NCI-H2029 treated with DMSO at 0.1 percent for 48 hours (cell line): ENCODE data around the gene INTS14.

Experiments used
- DNase-seq: peaks from one replicate; lab custom pipeline; 2025; lab: John Stamatoyannopoulos, UW

The INTS14 gene

DNA sequence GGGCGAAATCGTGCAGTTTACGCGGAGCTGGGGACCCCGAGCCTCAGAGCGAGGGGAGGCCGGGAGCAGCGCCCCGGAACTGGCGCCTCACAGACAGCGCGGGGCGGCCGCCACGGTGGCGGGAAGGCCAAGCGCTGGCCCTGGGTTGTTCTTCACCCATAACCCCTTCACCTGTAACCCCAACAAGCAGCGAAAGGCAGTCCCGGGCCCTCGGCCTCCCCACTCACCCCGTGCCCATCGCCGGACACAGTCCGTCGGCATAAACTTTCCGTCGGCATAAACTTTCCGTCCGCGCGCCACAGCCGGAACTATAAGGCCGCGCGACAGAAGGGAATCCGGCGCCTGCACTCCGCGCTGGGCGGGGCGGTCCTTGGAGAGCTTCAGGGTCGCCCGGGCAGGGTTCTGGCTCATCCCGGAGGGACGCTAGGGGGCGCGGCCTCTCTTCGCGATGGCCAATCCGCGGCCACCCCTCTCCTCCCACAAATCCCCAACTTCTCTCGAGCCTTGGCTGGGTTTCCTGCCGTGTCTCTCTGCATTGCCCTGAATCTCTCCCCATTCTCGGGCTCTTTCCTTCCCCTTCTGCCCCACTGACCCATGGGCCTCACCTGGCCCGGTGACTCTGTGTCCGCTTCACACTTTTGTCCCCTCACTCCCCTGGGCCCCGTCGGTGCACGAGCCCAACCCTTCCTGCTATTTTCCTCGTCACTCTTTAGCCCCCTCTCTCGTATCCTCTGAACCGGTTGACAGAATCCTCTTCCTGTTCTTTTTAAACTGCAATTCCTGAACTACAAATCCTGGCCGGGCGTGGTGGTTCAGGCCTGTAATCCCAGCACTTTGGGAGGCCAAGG lies at the start of gene INTS14:
Gene INTS14, minus strand, starts transcription at position 261 of the 848 bp plus-strand sequence. CDS start 3,751 bp downstream, outside the sequence.
- DNase-seq: peak; percentile 58

DNA sequence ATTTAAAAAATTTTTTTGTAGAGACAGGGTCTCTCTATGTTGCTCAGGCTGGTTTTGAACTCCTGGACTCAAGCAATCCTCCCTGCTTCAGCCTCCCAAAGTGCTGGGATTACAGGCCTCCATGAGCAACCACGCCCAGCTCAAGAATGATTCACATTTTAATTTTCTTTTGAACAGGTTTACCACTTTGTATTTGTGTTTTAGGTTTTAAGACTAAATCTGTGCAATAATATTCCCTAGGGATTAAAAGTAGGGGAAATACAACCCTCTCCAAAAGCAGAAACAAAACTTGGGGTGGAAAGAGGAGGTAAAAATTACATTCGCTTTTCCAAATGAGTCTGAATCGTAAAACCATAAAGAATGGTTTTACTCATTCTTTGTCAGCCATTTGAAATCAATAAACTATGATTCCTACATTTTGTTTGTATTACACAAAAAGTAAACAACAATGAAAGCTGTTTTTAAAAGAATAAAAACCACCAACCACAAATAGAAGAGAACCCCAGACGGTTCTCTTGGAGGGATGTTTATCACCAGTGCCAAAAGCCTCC lies 48.6 kb upstream of the INTS14 start:
- no peak for DNase-seq

DNA sequence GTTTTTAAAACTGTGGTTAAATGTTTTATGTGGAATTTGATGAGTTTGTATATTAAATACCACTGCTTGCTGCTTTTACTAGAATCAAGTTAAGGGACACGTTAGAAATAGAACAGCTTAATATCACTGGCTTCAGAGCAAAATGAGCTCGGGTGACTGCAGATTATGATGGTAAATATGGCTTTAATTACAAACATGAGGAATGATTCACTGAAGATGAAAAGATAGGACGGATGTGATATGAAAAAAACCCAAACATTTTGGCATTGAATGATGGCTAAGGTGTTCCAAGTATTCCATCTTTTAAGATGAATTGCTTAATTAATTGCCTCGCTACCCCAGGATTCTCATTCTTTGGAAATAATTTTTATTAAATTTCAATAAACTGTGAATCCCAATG lies 44.5 kb upstream of the INTS14 start:
- no peak for DNase-seq

DNA sequence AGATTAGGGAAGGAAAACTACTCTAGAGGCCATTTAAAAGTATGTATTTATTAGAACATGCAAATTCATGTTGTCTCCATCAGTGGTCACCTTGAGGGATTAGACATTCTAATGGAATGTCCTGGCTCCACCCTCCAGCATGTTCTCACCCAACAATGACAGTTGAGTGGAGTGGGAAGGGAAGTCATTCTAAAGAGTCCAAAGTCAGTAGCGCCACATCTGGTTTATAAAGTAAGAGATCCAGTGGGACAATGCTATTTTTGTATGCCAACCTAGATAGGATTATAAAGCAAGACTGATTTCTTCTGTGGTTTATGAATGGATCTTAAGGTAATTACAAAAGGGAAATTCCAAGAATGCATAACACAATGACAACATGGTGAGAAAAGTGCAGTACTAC lies 44.1 kb upstream of the INTS14 start:
- no peak for DNase-seq

DNA sequence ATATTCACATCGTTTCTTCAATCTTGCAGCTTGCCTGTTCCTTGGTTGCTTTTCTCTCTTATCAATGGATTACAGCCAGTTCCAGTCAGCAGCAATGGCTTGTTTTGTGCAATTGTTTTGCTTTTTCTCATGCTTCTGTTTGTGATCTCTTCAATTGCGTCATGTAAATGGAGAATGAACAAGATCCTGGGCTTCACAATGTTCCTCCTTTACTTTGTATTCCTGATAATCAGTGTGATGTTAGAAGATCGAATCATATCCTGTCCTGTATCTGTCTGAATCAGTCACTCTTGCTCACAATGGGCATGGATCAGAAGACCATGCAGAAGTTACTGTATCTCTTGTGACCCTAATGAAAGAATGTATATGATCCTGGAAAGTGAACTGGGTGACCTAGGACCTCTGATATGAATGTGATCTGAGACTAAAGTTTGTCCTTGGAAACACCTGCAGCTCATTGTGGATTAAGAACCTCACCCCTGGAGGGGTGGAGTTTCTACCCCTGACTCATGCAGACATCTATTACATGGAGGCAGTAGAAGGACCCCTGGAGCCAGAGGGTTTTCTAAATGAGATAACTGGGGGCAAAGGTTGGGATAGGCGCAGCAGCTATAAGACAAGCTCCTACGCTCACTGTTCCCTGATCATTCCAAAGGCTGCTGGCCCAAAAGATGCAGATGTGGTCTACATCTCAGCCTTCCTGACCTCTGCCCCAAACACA lies 43.0 kb upstream of the INTS14 start:
- no peak for DNase-seq

DNA sequence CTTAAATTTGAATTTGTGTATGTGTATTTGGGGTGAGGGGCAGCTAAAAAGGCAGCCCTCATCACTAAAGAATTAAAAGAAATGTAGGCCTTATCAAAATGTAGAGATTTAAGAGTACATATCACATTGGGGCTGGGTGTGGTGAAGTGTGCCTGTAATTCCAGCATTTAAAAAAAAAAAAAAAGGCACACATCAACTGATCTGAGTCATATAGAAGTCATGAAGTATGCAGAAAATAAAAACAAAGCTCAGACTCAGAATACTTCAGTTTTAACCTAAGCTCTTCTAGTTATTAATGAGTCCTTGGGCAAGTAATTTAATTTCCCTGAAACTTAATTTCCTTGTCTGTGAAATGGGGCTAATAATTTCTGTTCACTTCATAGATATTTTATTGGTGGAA lies 42.4 kb upstream of the INTS14 start:
- no peak for DNase-seq

DNA sequence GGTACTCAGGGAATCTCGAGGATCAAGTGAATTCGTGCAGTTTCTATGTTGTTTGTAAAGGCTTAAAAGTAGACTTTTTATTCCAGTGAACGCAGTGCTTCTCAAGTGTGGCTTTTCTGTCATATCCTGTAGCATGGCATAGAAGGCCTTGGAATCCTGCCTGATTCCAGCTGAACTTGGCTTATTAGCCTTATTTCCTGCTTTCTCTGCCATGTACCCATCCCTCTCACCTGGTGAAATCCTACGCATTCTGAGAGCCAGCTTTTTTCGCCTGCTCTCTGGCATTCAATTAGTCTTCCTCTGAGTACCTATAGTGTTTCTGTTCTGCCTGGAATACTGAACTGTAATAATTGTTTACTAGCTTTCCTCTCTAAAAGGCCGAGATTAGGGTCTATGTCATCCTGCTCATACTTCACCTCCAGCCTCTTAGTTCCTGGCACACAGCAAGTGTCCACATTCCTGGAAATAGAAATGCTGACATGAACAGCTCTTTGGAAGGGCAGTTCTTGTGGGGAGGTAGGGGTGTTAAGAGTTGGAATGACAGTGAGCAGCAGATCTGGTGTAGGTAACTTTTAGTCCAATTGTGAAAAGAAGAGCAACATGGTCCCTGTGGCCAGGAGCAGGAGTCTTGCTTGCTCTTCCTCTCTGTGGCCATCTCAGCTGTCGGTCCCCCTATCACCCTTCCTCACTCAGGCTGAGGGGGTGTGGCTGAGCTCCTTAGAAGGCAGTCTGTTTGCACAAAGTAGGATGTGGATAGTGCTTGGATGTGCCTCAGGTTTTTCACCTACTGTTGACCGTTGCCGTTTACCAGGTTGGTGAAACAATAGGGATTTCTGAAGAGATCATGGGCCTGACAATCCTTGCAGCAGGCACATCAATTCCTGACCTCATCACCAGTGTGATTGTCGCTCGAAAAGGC lies 41.2 kb upstream of the INTS14 start:
- peak; percentile 48 for DNase-seq

DNA sequence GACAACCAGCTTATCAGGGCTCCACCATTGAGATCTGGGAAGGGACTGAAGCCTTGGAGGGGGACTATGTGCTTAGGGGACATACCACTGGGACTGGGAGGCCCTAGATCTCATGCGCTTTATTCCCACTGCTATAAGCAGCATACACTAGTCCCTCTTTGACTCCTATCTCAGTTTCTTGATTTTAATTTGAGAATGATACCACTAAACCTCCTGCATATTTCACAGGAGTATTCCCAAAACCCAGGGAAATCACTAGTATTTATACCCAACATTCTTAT lies 40.1 kb upstream of the INTS14 start:
- DNase-seq: no peak

DNA sequence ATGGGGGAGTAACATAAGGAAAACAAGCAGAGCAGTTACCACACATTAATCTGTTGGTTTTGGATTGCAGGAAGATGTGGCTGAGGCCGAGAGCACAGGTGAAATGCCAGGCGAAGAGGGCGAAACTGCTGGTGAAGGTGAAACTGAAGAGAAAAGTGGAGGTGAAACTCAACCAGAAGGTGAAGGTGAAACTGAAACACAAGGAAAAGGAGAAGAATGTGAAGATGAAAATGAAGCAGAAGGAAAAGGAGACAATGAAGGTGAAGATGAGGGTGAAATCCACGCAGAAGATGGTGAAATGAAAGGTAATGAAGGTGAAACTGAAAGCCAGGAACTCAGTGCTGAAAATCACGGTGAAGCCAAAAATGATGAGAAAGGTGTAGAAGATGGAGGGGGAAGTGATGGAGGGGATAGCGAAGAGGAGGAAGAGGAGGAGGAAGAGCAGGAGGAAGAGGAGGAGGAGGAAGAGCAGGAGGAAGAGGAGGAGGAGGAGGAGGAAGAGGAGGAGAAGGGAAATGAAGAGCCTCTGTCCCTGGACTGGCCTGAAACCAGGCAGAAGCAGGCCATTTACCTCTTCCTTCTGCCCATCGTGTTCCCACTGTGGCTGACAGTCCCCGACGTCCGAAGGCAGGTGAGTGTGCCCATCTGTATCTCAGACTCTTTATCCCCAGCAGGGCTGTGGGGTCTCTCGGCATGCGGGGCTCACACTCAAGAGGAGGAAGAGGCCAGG lies 39.5 kb upstream of the INTS14 start:
- no peak for DNase-seq

DNA sequence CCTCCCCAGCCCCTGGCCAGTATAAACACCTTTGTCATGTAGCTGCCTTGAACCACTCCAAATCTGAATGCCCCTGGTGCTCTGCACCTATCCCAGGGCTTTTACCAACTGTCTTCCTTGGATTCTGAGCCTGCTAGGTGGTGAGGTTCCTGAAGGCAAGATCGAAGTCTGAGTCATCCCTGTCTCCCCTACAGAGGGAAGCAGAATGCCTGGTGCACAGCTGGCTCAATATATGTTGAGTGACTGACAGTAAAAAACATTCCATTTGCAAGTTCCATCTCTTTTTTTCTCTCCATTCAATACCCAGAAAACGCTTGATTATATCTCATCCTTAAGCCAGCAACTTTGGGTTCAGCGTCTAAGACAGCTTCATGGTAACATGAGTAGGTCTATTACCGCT lies 35.6 kb upstream of the INTS14 start:
- no peak for DNase-seq

DNA sequence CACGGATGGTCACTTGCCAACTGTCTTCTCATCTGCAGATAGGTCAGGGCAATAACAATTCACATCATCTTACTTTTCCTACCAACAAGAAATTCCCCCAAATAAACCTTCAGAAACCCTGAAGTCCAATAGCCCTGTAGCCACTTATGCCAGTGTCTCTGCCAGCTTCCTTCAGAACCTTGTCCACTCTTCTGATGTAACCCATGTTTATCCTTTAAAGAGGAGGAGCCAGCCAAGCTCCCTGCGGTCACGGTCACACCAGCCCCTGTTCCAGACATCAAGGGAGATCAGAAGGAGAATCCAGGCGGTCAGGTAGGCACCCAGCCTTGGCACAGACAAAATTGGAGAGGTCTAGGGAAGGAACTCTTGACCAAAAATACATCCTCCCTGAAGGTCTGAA lies 34.5 kb upstream of the INTS14 start:
- DNase-seq: peak; percentile 28

DNA sequence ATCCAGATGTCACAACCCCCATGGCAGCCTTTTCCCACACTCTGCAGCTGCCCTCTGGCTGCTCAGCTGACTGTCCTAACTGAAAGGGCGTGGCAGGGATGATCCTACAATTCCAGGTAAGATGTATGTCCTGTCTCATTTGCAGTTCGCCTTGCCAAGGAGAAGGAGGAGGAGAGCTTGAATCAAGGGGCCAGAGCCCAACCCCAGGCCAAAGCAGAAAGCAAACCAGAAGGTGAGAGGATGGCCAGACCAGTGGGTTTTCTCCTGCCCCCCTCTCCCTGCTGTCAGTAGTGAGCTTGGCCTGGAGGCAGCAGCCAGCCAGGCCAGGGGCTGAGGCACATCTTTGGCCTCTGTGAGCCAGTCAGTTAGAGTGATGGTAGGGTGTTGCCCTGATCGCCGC lies 33.4 kb upstream of the INTS14 start:
- DNase-seq: no peak

DNA sequence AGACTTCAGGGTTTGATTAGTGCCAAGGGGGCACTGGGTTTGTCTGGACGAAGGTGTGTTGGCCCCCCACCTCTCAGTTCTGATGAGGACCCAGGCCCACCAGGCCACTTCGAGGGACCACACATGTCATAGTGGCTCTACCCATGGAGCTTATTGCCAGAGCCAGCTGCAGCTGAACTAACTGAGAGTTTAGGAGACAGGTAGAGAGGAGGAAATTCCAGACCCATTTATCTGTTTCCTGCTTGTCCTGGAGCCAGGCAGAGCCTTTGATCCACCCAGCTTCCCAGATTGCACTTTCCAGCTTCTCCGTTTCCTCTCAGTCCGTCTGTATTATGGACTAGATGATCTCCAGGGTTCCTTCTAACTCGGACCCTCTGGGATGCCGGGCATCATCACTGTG lies 31.7 kb upstream of the INTS14 start:
- no peak for DNase-seq

DNA sequence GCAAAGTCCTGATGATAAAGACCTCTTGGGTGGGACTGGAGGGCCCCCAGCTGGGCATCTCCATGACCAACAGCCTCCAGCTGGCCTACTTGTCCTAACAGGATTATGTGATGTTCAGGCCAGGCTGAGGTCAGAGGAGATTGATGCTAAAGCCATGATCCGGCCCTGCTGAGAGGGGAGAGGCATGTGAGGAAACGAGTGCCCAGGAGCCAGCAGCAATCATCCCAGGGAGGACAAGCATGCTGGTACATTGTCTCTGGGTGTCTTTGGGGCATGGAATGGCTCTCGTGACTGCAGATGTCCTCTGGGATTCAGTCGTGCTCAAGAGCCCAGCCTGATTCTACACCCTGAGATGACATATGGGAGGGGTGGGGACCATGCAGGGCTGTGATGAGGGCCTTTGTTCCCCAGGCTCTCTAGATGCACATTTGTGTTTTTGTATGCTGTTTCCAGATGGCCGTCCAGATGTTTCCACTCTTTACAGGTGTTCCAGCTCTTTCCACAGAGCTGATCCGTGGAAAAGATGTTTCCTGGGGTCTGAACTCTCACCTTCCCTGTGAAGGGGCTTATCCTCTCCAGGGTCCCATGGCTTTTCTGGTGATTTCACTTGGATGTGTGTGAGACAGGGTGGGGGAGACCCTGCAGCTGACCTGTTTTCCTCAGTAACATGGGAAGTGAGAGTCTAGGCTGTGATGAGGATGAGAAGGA lies 31.0 kb upstream of the INTS14 start:
- no peak for DNase-seq

DNA sequence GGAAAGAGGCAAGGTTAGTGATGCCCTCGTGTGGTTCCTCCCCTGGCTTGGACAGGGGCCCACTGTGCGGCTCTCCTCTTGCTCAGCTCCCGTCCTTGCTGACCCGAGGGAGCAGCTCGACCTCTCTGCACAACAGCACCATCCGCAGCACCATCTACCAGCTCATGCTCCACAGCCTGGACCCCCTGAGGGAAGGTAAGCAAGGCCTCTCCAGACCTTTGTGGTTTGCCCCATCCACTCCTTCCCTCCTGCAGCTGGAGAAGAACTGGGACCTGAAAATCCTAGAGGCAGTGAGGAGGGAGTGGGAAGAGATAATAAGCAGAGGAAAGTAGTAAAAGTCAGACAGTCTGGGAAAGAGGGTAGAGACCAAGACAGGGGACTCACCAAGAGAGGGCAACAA lies 28.6 kb upstream of the INTS14 start:
- no peak for DNase-seq

DNA sequence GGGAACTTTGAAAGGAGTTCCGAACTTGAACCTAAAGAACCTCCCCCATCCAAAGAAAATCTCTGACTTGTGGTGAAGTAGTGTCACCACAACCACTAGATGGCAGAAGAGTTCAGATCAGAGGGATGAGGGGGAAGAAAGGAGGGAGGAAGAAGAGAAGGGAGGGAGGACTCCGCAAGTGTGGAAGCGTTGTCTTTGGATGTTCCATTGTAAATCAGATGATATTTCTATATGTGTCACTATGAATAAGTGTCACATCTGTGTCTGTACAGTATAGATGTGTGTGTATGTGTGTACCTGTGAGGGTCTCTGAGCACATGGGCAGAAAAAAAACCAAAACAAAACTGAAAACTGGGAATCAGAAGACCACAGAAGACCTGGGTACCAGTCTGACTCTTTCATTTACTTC lies 27.8 kb upstream of the INTS14 start:
- peak; percentile 41 for DNase-seq

DNA sequence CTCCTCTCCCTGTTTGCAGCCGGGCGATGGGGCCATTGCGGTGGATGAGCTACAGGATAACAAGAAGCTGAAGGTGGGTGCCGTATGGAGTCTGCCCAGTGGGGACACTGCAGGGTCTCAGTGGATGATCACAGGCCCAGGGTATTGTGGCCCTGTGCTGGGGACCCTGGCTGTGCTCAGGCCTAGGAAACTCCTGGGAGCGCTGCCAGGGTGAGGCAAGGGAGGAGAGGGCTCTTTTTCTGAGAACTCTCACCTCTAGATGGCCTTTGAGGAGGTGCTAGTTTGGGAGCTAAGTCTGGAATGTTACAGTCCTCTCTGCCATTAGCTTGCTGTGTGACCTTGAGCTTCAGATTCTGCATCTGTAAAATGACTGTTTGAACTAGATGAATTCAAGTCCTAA lies 27.2 kb upstream of the INTS14 start:
- no peak for DNase-seq

DNA sequence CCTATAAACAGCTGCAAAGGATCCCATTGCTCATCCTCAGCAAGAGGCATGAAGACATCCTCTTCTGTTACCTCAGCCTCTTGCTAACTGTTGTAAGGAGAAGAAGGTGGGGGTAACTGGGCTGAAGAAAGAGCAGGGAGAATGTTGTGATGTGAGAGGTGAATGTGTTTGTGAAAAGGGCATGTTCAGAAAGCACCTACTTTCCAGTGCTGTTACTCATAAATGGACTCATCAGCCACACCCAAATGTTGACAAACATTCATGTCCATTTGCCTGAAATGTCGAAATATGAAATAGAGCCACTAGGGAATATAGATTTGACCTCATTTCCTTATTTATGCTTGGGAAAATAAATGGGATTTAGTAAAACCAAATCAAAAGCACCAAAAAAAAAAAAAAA lies 23.4 kb upstream of the INTS14 start:
- DNase-seq: no peak

DNA sequence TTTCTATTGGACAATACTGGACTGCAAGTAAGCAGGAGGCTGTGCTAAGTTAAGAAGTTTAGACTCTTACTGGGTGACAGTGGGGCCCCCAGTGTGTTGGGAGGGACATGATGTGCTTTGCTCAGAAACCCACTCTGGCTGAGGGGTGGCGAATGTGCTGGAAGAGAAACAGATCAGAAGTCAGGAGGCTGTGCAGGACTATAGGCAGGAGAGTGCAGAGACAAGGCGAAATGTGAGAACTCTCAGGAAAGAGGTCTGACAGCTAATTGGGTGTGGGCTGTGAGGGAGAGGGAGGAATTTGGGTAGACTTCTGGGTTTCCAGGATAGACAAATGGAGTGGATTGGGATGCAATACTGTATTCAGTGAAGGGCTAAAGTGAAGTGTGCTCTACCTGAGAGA lies 22.8 kb upstream of the INTS14 start:
- no peak for DNase-seq

DNA sequence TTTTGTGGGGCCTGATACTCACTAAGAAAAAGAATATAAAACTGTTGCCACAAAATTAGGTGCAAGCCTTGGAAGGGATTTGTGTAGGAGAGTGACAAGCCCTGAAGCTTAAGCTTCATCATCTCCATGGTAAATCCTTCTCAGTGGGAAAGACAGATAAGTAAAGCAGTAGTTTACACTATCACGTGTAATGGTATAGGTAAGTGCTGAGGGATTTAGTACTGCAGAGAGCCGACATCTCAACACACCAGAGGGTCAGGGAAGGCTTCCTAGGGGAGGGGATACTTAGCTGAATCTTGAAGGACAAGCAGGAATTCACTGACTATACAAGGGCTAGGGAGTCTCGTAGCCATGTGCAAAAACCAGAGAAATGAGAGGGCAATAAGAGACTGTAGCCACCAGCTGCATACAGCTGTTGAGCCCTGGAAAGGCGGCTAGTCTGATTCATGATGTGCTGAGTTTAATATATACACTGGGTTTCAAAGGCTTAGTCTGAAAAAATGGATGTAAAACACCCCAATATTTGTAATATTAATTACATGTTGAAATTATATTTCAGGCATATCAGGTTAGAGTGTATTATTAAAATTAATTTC lies 21.9 kb upstream of the INTS14 start:
- DNase-seq: no peak

DNA sequence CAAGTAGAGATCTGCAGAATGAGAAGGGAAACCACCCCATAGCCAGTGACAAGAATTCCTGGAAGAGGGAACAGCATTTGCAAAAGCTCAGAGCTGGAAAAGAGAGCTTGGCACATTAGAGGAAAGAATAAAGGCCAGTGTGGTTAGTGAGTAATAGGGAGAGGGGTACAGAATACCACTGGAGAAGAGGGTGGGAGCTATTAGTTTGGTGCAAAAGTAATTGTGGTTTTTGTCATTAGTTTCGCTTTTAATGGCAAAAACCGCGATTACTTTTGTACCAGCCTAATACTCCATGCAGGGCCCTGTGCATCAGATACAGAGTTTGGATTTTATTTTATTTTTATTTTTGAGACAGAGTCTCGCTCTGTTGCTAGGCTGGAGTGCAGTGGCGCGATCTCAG lies 20.6 kb upstream of the INTS14 start:
- no peak for DNase-seq
